ENCODE data around the gene NPB.

DNA sequence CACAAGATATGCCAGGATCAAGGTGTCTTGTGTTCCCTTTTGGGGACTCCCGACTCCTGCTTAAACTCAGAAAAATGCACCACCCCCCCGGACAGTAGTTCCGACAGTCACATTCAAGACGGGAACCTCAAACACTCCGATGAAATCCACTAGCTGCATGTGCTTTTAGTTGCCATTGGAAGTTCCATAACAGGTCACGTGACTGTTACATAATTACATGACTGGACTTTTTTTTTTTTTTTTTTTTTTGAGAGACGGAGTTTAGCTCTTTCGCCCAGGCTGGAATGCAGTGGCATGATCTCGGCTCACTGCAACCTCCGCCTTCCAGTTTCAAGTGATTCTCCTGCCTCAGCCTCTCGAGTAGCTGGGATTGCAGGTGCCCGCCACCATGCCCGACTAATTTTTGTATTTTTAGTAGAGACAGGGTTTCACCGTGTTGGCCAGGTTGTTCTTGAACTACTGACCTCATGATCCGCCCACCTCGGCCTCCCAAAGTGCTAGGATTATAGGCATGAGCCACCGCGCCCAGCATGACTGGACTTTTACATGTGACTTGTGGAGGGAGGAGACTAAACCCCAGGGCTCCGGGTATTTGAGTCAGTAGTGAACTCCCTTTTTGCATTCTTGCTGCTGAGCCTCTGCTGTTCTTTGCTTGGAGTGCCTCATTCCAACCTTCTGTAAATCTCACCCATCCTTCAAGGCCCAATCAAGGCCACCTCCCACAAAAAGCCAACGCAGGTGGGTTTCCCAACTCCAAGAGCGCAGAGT, 14.4 kb downstream of the NPB start:
- no peak for TF ChIP-seq POLR2AphosphoS5 (IDR thresholded peaks at IDR 0.05; ENCODE audit: low read depth, low read length)
- TF ChIP-seq POLR2A (IDR thresholded peaks at IDR 0.05; ENCODE audit: low read depth, low read length): no peak
